ENCODE measurements around the gene MTARC1.

Gene MTARC1

GRCh38 chr1:220776720-220777326, 9.9 kb upstream of the MTARC1 start:
- TF ChIP-seq CTCF (IDR thresholded peaks at IDR 0.05; ENCODE audit: low read depth, low read length) = peak; percentile 97
- no peak overlapping the region for H3K4me3 ChIP-seq (ENCODE audit: low read depth, low read length)
- in situ Hi-C loops (cut with HindIII; ENCODE audit: low sequenced_read_pairs) = no loop called here
- peak; percentile 61 for DNase-seq (ENCODE audit: low read depth, low spot score)

GRCh38 chr1:220783453-220783852, 3.3 kb upstream of the MTARC1 start:
- no peak overlapping the region for H3K4me3 ChIP-seq (ENCODE audit: low read depth, low read length)
- in situ Hi-C loops (cut with HindIII; ENCODE audit: low sequenced_read_pairs) = no loop called here
- no peak for DNase-seq (ENCODE audit: low read depth, low spot score)
- no peak for TF ChIP-seq CTCF (IDR thresholded peaks at IDR 0.05; ENCODE audit: low read depth, low read length)

GRCh38 chr1:220784751-220785150, 2.0 kb upstream of the MTARC1 start:
- no peak overlapping the region for H3K4me3 ChIP-seq (ENCODE audit: low read depth, low read length)
- in situ Hi-C loops (cut with HindIII; ENCODE audit: low sequenced_read_pairs) = no loop called here
- no peak for DNase-seq (ENCODE audit: low read depth, low spot score)
- no peak for TF ChIP-seq CTCF (IDR thresholded peaks at IDR 0.05; ENCODE audit: low read depth, low read length)

GRCh38 chr1:220785166-220786056, 1.3 kb upstream of the MTARC1 start:
- in situ Hi-C loops (cut with HindIII; ENCODE audit: low sequenced_read_pairs) = no loop called here
- no peak overlapping the region for H3K4me3 ChIP-seq (ENCODE audit: low read depth, low read length)
- TF ChIP-seq CTCF (IDR thresholded peaks at IDR 0.05; ENCODE audit: low read depth, low read length) = no peak
- DNase-seq (ENCODE audit: low read depth, low spot score) = no peak

GRCh38 chr1:220786057-220786336, 716 bp upstream of the MTARC1 start:
- H3K4me3 ChIP-seq (ENCODE audit: low read depth, low read length) = no peak overlapping the region
- TF ChIP-seq CTCF (IDR thresholded peaks at IDR 0.05; ENCODE audit: low read depth, low read length) = no peak
- no peak for DNase-seq (ENCODE audit: low read depth, low spot score)
- in situ Hi-C loops (cut with HindIII; ENCODE audit: low sequenced_read_pairs) = no loop called here

GRCh38 chr1:220787069-220787619, 431 bp downstream of the MTARC1 start:
- DNase-seq (ENCODE audit: low read depth, low spot score) = no peak
- TF ChIP-seq CTCF (IDR thresholded peaks at IDR 0.05; ENCODE audit: low read depth, low read length) = no peak
- H3K4me3 ChIP-seq (ENCODE audit: low read depth, low read length) = peak overlapping the region; percentile 38
- in situ Hi-C loops (cut with HindIII; ENCODE audit: low sequenced_read_pairs) = no loop called here
